Spleen (tissue), 11 donors: ENCODE data around the gene NOS1AP. TPM values are rescaled to one million over a fixed set of nuclear protein-coding genes. Genes with fewer than 3 reads are reported as not detected.

Experiments
- DNase-seq: peaks from one replicate; pipeline ENCODE4 v3.0.0-alpha.2; 2020
- H3K27ac ChIP-seq, 8 donors: fragments of 200-600 bp; sonication (generic) in 7 of 8; 1 replicate in 4 of 8; 2 replicates in 4 of 8; pipeline versions ENCODE4 v1.5.0 to v1.8.0; 2016 to 2021; ENCODE audit warnings: inconsistent platforms in 4 of 8, mild to moderate bottlenecking in 4 of 8, moderate library complexity in 1 of 8
- H3K27me3 ChIP-seq, 7 donors: fragments of 200-600 bp; sonication (generic) in 6 of 7; replicated peaks in 1 of 7; 1 replicate in 4 of 7; 2 replicates in 3 of 7; pipeline versions ENCODE4 v1.5.0 to v1.8.0; 2016 to 2021; ENCODE audit warnings: inconsistent platforms in 3 of 7, mild to moderate bottlenecking in 1 of 7
- H3K36me3 ChIP-seq, 6 donors: fragments of 200-600 bp; sonication (generic) in 5 of 6; 1 replicate in 4 of 6; 2 replicates in 2 of 6; pipeline versions ENCODE4 v1.5.0 to v1.8.0; 2016 to 2021; ENCODE audit warnings: inconsistent platforms in 2 of 6
- H3K4me1 ChIP-seq, 6 donors: fragments of 200-600 bp; sonication (generic) in 5 of 6; 1 replicate in 3 of 6; 2 replicates in 3 of 6; pipeline versions ENCODE4 v1.5.0 to v1.8.0; 2016 to 2021; ENCODE audit warnings: inconsistent platforms in 3 of 6
- H3K4me3 ChIP-seq, 8 donors: fragments of 200-600 bp; sonication (generic) in 7 of 8; 1 replicate in 4 of 8; 2 replicates in 4 of 8; pipeline versions ENCODE4 v1.5.0 to v1.8.0; 2016 to 2021; ENCODE audit warnings: inconsistent platforms in 4 of 8, mild to moderate bottlenecking in 4 of 8, moderate library complexity in 2 of 8
- H3K9me3 ChIP-seq, 8 donors: fragments of 200-600 bp; sonication (generic) in 7 of 8; 1 replicate in 4 of 8; 2 replicates in 4 of 8; pipeline versions ENCODE4 v1.5.0 to v1.8.0; 2016 to 2021; ENCODE audit warnings: inconsistent platforms in 4 of 8
- POLR2A ChIP-seq, 3 donors: fragments of 450-650 bp; IDR thresholded peaks; one replicate each; pipeline ENCODE4 v1.5.1; 2017; ENCODE audit warnings: antibody characterized with exemption in 3 of 3, mild to moderate bottlenecking in 1 of 3
- POLR2AphosphoS5 ChIP-seq, 3 donors: sonication (generic); formaldehyde crosslinking; IDR thresholded peaks; one replicate each; pipeline ENCODE4 v1.5.1; 2017; ENCODE audit warnings: antibody characterized with exemption in 3 of 3
- WGBS, 5 donors: extraction: QIAGEN DNeasy Blood & Tissue Kit in 3 of 5; methylation state at CpG; one replicate each; pipeline versions ENCODE4 v1.1.5 to v1.1.7; 2013 to 2018; 5-methylcytosine and 5-hydroxymethylcytosine counted together
- intact Hi-C: fragments of 100-400 bp; cut with DNase I; formaldehyde crosslinking; loops from one replicate; pipeline ENCODE4 v1.15.0; 2023; ENCODE audit warnings: low total_unique reads
- polyA plus RNA-seq, 3 donors: library from polyadenylated mRNA; stranded (reverse); fragments of 200-250 nt; gene quantifications; one replicate each; pipeline ENCODE4 v1.2.1, GENCODE V29; 2013
- total RNA-seq, 7 donors: library from RNA; depleted of rRNA in 3 of 7; stranded (reverse); fragments of >200 nt in 3 of 7; fragmentation: NEBNext Ultra II Directional in 4 of 7; extraction: Animal tissue kit (Norgen Biotek cat#: 25700) in 4 of 7; gene quantifications; one replicate each; pipeline versions ENCODE4 v1.1.0 to v1.2.1, GENCODE V29; 2016 to 2021
- TF ChIP-seq, protein P1 (sequence below), 11 experiments: fragments of 200-600 bp in 7 of 11; fragments of 450-650 bp in 4 of 11; sonication (generic) in 4 of 11; IDR thresholded peaks in 8 of 11; conservative IDR thresholded peaks in 3 of 11; 1 replicate in 7 of 11; 2 replicates in 4 of 11; pipeline versions ENCODE4 v1.4.0 to v1.8.0; 2016 to 2021; ENCODE audit warnings: antibody characterized with exemption in 11 of 11, inconsistent platforms in 4 of 11, mild to moderate bottlenecking in 1 of 11
- donor health status: healthy with polysubstance abuse.
- donor health status: DM: no; HTN: no; CAD: no; lungs with moderate emphysema.
- donor health status: DM: no; HTN: no; CAD: no.
- donor health status: Bipolar disorder and iron deficiency.
- donor health status: healthy.
- donor health status: DM: no; HTN: no; CAD: no.
- donor health status: DM: yes; HTN: yes; CAD: no.

The NOS1AP gene
- total and polyA plus RNA-seq, 10 donors = 0.16 to 1.7 (median 0.60) TPM; not detected in 2

GRCh38 chr1:162056043-162056442 is 13.4 kb upstream of the NOS1AP start:
- no peak overlapping the region for H3K27ac ChIP-seq
- DNase-seq = peak; percentile 74
- H3K36me3 ChIP-seq = no peaks in the 10 kb centered on the region
- H3K4me1 ChIP-seq = peaks cover 0 to 5% (median 2%) of the 10 kb centered on the region in 6 donors
- TF ChIP-seq, protein P1, sequence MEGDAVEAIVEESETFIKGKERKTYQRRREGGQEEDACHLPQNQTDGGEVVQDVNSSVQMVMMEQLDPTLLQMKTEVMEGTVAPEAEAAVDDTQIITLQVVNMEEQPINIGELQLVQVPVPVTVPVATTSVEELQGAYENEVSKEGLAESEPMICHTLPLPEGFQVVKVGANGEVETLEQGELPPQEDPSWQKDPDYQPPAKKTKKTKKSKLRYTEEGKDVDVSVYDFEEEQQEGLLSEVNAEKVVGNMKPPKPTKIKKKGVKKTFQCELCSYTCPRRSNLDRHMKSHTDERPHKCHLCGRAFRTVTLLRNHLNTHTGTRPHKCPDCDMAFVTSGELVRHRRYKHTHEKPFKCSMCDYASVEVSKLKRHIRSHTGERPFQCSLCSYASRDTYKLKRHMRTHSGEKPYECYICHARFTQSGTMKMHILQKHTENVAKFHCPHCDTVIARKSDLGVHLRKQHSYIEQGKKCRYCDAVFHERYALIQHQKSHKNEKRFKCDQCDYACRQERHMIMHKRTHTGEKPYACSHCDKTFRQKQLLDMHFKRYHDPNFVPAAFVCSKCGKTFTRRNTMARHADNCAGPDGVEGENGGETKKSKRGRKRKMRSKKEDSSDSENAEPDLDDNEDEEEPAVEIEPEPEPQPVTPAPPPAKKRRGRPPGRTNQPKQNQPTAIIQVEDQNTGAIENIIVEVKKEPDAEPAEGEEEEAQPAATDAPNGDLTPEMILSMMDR (IDR thresholded peaks at IDR 0.05 in 8 of 11, conservative IDR thresholded peaks at IDR 0.05 in 3 of 11) = peak; percentile 41 to 81 (median 68)
- TF ChIP-seq POLR2AphosphoS5 (IDR thresholded peaks at IDR 0.05) = no peak
- WGBS, 5 donors = 29 to 39% (median 35%) methylated on average over 3 of the region's 3 CpGs
- intact Hi-C loops = loop anchor here (5.0 kb wide), 2 partner anchors 221 to 341 kb away; no protein-coding TSS in a partner anchor
- peaks cover 0 to 33% (median 0%) of the 10 kb centered on the region in 7 donors for H3K27me3 ChIP-seq
- H3K4me3 ChIP-seq = no peak overlapping the region
- no peaks in the 10 kb centered on the region for H3K9me3 ChIP-seq

GRCh38 chr1:162056579-162056978 is 12.9 kb upstream of the NOS1AP start:
- TF ChIP-seq POLR2AphosphoS5 (IDR thresholded peaks at IDR 0.05) = no peak
- TF ChIP-seq, protein P1 (IDR thresholded peaks at IDR 0.05 in 8 of 11, conservative IDR thresholded peaks at IDR 0.05 in 3 of 11) = no peak
- TF ChIP-seq POLR2A (IDR thresholded peaks at IDR 0.05) = no peak
- Histone ChIP-seq H3K4me3 (no peak overlapping the region), H3K27ac (no peak overlapping the region), H3K27me3 (peaks cover 0 to 31% (median 0%) of the 10 kb centered on the region in 7 donors), H3K4me1 (peaks cover 0 to 5% (median 2%) of the 10 kb centered on the region in 6 donors), H3K36me3 (no peaks in the 10 kb centered on the region), H3K9me3 (no peaks in the 10 kb centered on the region)
- intact Hi-C loops = loop anchor here (5.0 kb wide), 2 partner anchors 221 to 341 kb away; no protein-coding TSS in a partner anchor
- no peak for DNase-seq
- 80 to 91% (median 82%) methylated on average over 3 of the region's 3 CpGs for WGBS, 5 donors

- no peak for TF ChIP-seq POLR2A (IDR thresholded peaks at IDR 0.05)
- TF ChIP-seq, protein P1 (IDR thresholded peaks at IDR 0.05 in 8 of 11, conservative IDR thresholded peaks at IDR 0.05 in 3 of 11) = no peak
- DNase-seq = no peak
- Histone ChIP-seq H3K27me3 (peaks cover 0 to 37% (median under 1%) of the 10 kb centered on the region in 7 donors), H3K27ac (no peak overlapping the region), H3K4me1 (peaks cover 0 to 5% (median 2%) of the 10 kb centered on the region in 6 donors), H3K36me3 (no peaks in the 10 kb centered on the region), H3K9me3 (no peaks in the 10 kb centered on the region), H3K4me3 (no peak overlapping the region)
- 54 to 84% (median 82%) methylated on average over 3 of the region's 3 CpGs for WGBS, 5 donors
- intact Hi-C loops = loop anchor here (5.0 kb wide), 2 partner anchors 218 to 338 kb away; no protein-coding TSS in a partner anchor
Observed at GRCh38 chr1:162059721-162060120, 9.8 kb upstream of the NOS1AP start.

- Histone ChIP-seq H3K27ac (no peak overlapping the region), H3K9me3 (no peaks in the 10 kb centered on the region)
- intact Hi-C loops = no loop called here
Observed at GRCh38 chr1:162060314-162060713, 9.2 kb upstream of the NOS1AP start.

More at GRCh38 chr1:162060314-162060713, 9.2 kb upstream of the NOS1AP start:
- 85 to 100% (median 89%) methylated on average over 1 of the region's 1 CpG for WGBS, 5 donors
- Histone ChIP-seq H3K4me3 (no peak overlapping the region), H3K27me3 (peaks cover 0 to 41% (median 5%) of the 10 kb centered on the region in 7 donors), H3K4me1 (peaks cover 0 to 5% (median 2%) of the 10 kb centered on the region in 6 donors), H3K36me3 (no peaks in the 10 kb centered on the region)
- no peak for DNase-seq
- TF ChIP-seq POLR2AphosphoS5 (IDR thresholded peaks at IDR 0.05) (no peak), POLR2A (IDR thresholded peaks at IDR 0.05) (no peak)
- TF ChIP-seq, protein P1 (IDR thresholded peaks at IDR 0.05 in 8 of 11, conservative IDR thresholded peaks at IDR 0.05 in 3 of 11) = no peak
